Progenitor cell of endocrine pancreas (in vitro differentiated cells): ENCODE results near the gene CDH13. TPM values are rescaled to one million over a fixed set of nuclear protein-coding genes. Genes with fewer than 3 reads are reported as not detected.

Experiments
- DNase-seq: peaks from one replicate; pipeline ENCODE4 v3.0.0; 2021; ENCODE audit warnings: low spot score; ENCODE audit not compliant: unreplicated experiment
- H3K27ac Mint-ChIP-seq: 2 replicates; pipeline ENCODE4 v1.8.0; 2021; ENCODE audit warnings: mild to moderate bottlenecking, moderate library complexity, mixed read lengths
- H3K27me3 Mint-ChIP-seq: 2 replicates; pipeline ENCODE4 v1.8.0; 2021; ENCODE audit warnings: mixed read lengths
- H3K36me3 Mint-ChIP-seq: 2 replicates; pipeline ENCODE4 v1.8.0; 2022; ENCODE audit warnings: mixed read lengths; ENCODE audit not compliant: insufficient read depth
- H3K4me1 Mint-ChIP-seq: 2 replicates; pipeline ENCODE4 v1.8.0; 2021; ENCODE audit warnings: low read depth, mixed read lengths
- H3K4me3 Mint-ChIP-seq: 2 replicates; pipeline ENCODE4 v1.8.0; 2021; ENCODE audit warnings: low read depth, mild to moderate bottlenecking, moderate library complexity, mixed read lengths
- H3K9me3 Mint-ChIP-seq: 2 replicates; pipeline ENCODE4 v1.8.0; 2021; ENCODE audit warnings: low read depth, mixed read lengths
- total RNA-seq: library from RNA; stranded (reverse); gene quantifications from 2 replicates; pipeline ENCODE4 v1.2.1, GENCODE V29; 2021
- TF ChIP-seq, protein P1 (sequence below): fragments of 200-600 bp; sonication (generic); IDR thresholded peaks from one replicate; pipeline ENCODE4 v1.5.0; 2021; ENCODE audit warnings: antibody characterized with exemption, mild to moderate bottlenecking; ENCODE audit not compliant: unreplicated experiment

Gene CDH13
- total RNA-seq, 1 donor from 2014 or later: 0.38 TPM

DNA sequence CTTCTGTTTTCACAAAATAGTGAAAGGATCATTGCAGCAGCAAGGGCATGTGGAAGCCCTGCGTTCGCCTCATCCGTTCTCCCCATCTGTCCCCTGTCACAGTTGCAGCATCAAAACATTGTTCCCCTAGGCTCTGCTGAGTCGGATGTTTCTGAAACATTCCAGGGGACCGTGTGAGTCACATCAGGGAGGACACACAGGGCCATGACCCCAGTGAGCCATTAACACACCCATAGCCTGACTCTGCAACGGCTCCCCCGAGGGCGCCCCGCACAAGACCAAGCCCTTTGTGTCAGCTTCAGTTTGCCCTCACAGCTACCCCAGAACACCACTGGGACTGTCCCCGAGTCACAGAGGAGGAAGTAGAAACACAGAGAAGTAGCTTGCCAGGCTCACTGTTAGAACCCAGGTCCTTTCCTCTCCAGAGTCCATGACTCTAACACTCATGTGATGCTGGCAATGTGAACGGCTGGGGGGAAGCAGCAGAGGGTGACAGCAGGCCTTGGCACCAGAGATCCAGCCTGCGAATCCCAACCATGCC is 1117.7 kb downstream of the CDH13 start:
- no peak overlapping the region for H3K4me3 Mint-ChIP-seq
- no peaks in the 10 kb centered on the region for H3K9me3 Mint-ChIP-seq
- peaks cover 11% of the 10 kb centered on the region for H3K4me1 Mint-ChIP-seq
- no peaks in the 10 kb centered on the region for H3K36me3 Mint-ChIP-seq
- TF ChIP-seq, protein P1, sequence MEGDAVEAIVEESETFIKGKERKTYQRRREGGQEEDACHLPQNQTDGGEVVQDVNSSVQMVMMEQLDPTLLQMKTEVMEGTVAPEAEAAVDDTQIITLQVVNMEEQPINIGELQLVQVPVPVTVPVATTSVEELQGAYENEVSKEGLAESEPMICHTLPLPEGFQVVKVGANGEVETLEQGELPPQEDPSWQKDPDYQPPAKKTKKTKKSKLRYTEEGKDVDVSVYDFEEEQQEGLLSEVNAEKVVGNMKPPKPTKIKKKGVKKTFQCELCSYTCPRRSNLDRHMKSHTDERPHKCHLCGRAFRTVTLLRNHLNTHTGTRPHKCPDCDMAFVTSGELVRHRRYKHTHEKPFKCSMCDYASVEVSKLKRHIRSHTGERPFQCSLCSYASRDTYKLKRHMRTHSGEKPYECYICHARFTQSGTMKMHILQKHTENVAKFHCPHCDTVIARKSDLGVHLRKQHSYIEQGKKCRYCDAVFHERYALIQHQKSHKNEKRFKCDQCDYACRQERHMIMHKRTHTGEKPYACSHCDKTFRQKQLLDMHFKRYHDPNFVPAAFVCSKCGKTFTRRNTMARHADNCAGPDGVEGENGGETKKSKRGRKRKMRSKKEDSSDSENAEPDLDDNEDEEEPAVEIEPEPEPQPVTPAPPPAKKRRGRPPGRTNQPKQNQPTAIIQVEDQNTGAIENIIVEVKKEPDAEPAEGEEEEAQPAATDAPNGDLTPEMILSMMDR: no peak
- no peak for DNase-seq
- peak overlapping the region; percentile 34 for H3K27ac Mint-ChIP-seq
- H3K27me3 Mint-ChIP-seq: no peaks in the 10 kb centered on the region

DNA sequence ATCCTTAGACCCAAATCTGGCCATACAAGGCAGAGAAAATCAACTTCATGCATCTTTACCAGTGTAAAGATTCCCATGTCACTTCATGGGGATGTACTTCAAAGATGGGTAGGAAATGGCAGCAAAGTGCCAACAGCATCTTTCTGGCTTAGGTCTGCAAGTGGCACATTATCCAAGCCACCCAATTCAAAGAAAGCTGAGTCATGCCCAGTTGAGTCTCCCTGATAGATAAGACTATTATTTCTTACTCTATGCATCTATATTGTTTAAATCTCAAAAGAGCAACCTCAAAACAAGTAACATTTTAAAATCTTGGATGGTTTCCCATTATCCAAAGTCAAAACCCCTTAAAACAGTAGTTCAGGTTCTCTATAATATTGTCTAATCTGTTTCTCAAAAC is 1119.8 kb downstream of the CDH13 start:
- Mint-ChIP-seq H3K27ac (no peak overlapping the region), H3K27me3 (no peaks in the 10 kb centered on the region)

DNA sequence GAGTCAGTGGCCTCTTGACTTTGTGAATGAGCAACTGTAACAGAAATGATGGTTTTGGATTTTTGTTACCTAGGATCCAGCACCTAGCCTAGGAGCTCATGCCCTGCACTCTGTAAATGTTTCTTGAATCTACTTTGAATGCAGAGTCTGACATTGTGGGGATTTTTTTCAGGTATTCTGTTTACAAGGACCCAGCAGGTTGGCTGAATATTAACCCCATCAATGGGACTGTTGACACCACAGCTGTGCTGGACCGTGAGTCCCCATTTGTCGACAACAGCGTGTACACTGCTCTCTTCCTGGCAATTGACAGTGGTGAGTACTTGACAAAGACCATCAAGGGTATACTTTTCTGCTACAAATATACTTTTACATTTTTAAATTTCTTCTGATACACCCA is 1121.2 kb downstream of the CDH13 start:
- H3K27ac Mint-ChIP-seq: no peak overlapping the region
- TF ChIP-seq, protein P1: no peak
- no peaks in the 10 kb centered on the region for H3K27me3 Mint-ChIP-seq
- H3K4me1 Mint-ChIP-seq: peaks cover 12% of the 10 kb centered on the region
- no peaks in the 10 kb centered on the region for H3K36me3 Mint-ChIP-seq
- H3K4me3 Mint-ChIP-seq: no peak overlapping the region
- H3K9me3 Mint-ChIP-seq: no peaks in the 10 kb centered on the region
- no peak for DNase-seq

More for the DNA sequence above, 1119.8 kb downstream of the CDH13 start:
- Mint-ChIP-seq H3K4me3 (no peak overlapping the region), H3K36me3 (no peaks in the 10 kb centered on the region), H3K9me3 (no peaks in the 10 kb centered on the region), H3K4me1 (peaks cover 12% of the 10 kb centered on the region)
- TF ChIP-seq, protein P1: no peak
- DNase-seq: no peak

DNA sequence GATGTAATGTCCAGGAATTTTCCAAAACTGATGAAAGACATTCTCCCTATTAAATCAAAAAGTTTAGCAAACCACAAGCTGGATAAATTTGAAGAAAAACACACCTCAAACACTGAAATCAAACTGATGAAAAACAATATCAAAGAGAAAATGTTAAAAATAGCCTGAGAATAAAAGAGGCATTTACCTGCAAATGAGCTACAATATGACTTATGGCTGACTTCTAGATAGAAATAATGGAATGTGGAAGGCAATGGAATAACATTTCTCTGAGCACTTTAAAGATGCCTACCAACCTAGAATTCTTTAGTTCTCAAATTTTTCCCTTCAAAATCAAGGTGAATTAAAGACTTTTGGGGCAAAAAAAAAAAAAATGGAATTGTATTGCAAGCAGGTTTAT is 1128.6 kb downstream of the CDH13 start:
- Mint-ChIP-seq H3K36me3 (no peaks in the 10 kb centered on the region), H3K4me1 (peaks cover 2% of the 10 kb centered on the region), H3K9me3 (peaks cover 19% of the 10 kb centered on the region), H3K27ac (no peak overlapping the region), H3K4me3 (no peak overlapping the region), H3K27me3 (no peaks in the 10 kb centered on the region)
- TF ChIP-seq, protein P1: no peak
- no peak for DNase-seq

DNA sequence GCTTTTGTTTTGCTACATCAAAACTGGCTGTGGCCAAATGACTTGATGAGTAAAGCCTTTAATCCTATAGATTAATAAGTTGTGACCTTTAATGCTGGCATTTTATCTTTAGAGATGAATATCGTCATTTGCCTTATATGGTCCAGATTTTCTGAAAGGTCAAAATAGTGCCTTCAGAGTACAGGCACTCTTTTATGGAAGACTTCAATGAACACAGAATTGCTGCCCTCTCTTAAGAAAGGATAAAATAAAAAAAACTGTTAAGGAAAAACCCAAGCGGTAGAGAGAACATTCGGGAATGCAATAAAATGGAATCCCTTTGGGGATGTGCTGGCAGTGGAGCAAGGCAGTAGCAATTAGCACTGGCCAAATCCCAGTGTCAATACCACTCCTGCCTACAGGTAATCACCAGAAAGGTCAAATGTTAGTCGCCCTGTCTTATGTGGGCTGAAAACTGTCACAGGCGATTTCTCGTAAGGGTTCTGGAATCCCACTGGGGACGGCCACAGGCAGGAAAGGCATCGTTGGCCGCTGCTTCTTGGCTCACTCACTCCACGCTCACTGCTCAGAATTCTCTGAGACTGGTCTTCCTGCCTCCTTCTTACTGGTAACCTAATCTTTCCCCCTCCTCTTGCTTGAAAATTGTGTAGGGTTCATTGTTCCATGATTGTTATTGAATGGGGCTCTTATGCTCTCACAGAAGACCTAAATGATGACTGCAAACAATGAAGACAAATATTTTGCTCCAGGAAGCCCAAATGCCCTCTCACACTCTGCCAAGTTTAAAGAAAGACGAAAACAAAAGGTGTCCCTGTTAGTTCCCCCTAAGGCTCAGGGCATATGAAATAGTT is 1135.6 kb downstream of the CDH13 start:
- peaks cover 6% of the 10 kb centered on the region for H3K9me3 Mint-ChIP-seq
- H3K36me3 Mint-ChIP-seq: no peaks in the 10 kb centered on the region
- no peak overlapping the region for H3K4me3 Mint-ChIP-seq
- H3K4me1 Mint-ChIP-seq: peaks cover 6% of the 10 kb centered on the region
- no peak overlapping the region for H3K27ac Mint-ChIP-seq
- TF ChIP-seq, protein P1: no peak
- H3K27me3 Mint-ChIP-seq: no peaks in the 10 kb centered on the region
- DNase-seq: no peak
